Right lobe of liver (tissue), 6 donors: ENCODE results near the gene APPBP2. TPM values are rescaled to one million over a fixed set of nuclear protein-coding genes. Genes with fewer than 3 reads are reported as not detected.
"Not testable (repeated sequence)": the region's sequence is repeated elsewhere in the genome, so short reads cannot be mapped to it uniquely, and the experiment has no call there.

ENCODE experiments used
- ATAC-seq, 4 donors: fragments of 200-7000 bp; cut with Tn5 transposase; one replicate each; pipeline ENCODE4 v1.9.1; 2020; ENCODE audit warnings: mild to moderate bottlenecking in 4 of 4, moderate library complexity in 4 of 4
- DNase-seq, 3 donors: peaks; one replicate each; pipeline ENCODE4 v3.0.0-alpha.2; 2020
- H3K27ac ChIP-seq, 3 donors: fragments of 200-600 bp; one replicate each; pipeline ENCODE4 v1.8.0; 2022
- H3K27me3 ChIP-seq, 2 donors: fragments of 200-600 bp; one replicate each; pipeline ENCODE4 v1.8.0; 2022
- H3K36me3 ChIP-seq, 4 donors: fragments of 200-600 bp; sonication (generic) in 1 of 4; one replicate each; pipeline versions ENCODE4 v1.5.1 to v1.8.0; 2017 to 2022; ENCODE audit warnings: control low read depth in 1 of 4
- H3K4me1 ChIP-seq, 4 donors: fragments of 200-600 bp; sonication (generic) in 1 of 4; one replicate each; pipeline versions ENCODE4 v1.5.1 to v1.8.0; 2017 to 2022; ENCODE audit warnings: control low read depth in 1 of 4
- H3K4me3 ChIP-seq, 3 donors: fragments of 200-600 bp; one replicate each; pipeline ENCODE4 v1.8.0; 2022
- H3K9me3 ChIP-seq, 4 donors: fragments of 200-600 bp; sonication (generic) in 1 of 4; one replicate each; pipeline versions ENCODE4 v1.5.1 to v1.8.0; 2017 to 2022; ENCODE audit warnings: control low read depth in 1 of 4
- CTCF ChIP-seq, 4 donors: fragments of 200-600 bp in 3 of 4; fragments of 450-650 bp in 1 of 4; IDR thresholded peaks; one replicate each; pipeline versions ENCODE4 v1.5.1 to v1.8.0; 2016 to 2022; ENCODE audit warnings: antibody characterized with exemption in 4 of 4, mild to moderate bottlenecking in 2 of 4
- POLR2A ChIP-seq: fragments of 450-650 bp; IDR thresholded peaks from one replicate; pipeline ENCODE4 v1.6.1; 2017; ENCODE audit warnings: antibody characterized with exemption, mild to moderate bottlenecking
- WGBS: methylation state at CpG from one replicate; pipeline ENCODE4 v1.1.6; 2018; ENCODE audit warnings: low coverage, low lambda C conversion rate; ENCODE audit not compliant: insufficient coverage; ENCODE audit errors: missing lambda C conversion rate; 5-methylcytosine and 5-hydroxymethylcytosine counted together
- intact Hi-C, 2 donors: fragments of 100-400 bp; cut with DNase I; formaldehyde crosslinking; loops; one replicate each; pipeline versions ENCODE4 v1.11.2 to v1.14.1; 2022
- total RNA-seq, 6 experiments: library from RNA; depleted of rRNA in 2 of 6; stranded (reverse); fragments of >200 nt in 2 of 6; fragmentation: NEBNext Ultra II Directional in 3 of 6; extraction: Animal tissue kit (Norgen Biotek cat#: 25700) in 3 of 6; gene quantifications; one replicate each; pipeline versions ENCODE4 v1.1.0 to v1.2.4, GENCODE V29; 2016 to 2023
- donor health status: DM: no; HTN: yes; CAD: no.
- donor health status: DM: no; HTN: no; CAD: no.
- donor health status: DM: no; HTN: no; CAD: no.
- donor health status: DM: no; HTN: yes; CAD: no.
- donor health status: DM: no; HTN: yes; CAD: no.

The APPBP2 gene
- total RNA-seq, 6 experiments from 2014 or later = 8.7 to 19.3 (median 13.0) TPM

- H3K4me1 ChIP-seq = no peaks in the 10 kb centered on the region
- no peaks in the 10 kb centered on the region for H3K36me3 ChIP-seq
- no peaks in the 10 kb centered on the region for H3K9me3 ChIP-seq
- no peak overlapping the region for H3K27ac ChIP-seq
- WGBS = 74% methylated on average over 26 of the region's 28 CpGs
- ATAC-seq (peak; percentile 93 to 98 (median 96)), DNase-seq (peak in 1 of 3 donors; percentile 63)
- no peak overlapping the region for H3K4me3 ChIP-seq
- intact Hi-C loops = loop anchor here (10.0 kb wide), 1 partner anchor 291 kb away; the partner anchor contains the start of gene CA4 (in 2 of the 2)
- TF ChIP-seq POLR2A (no peak), CTCF (IDR thresholded peaks at IDR 0.05) (peak; percentile 91 to 98 (median 92))
- H3K27me3 ChIP-seq = no peaks in the 10 kb centered on the region
Measured at GRCh38 chr17:60435244-60436167, 90.5 kb downstream of the APPBP2 start.

- not testable (repeated sequence) for H3K4me3 ChIP-seq, H3K4me1 ChIP-seq, ATAC-seq, H3K36me3 ChIP-seq, DNase-seq, H3K9me3 ChIP-seq, H3K27me3 ChIP-seq, H3K27ac ChIP-seq
- intact Hi-C loops = loop anchor here (10.0 kb wide), 1 partner anchor 289 kb away; the partner anchor contains the start of gene CA4 (in 2 of the 2)
- 92% methylated on average over 4 of the region's 4 CpGs for WGBS
Measured at GRCh38 chr17:60433021-60433997, 92.7 kb downstream of the APPBP2 start.

GRCh38 chr17:60430561-60430960 is 95.5 kb downstream of the APPBP2 start:
- ATAC-seq, H3K27ac ChIP-seq, H3K4me1 ChIP-seq, H3K4me3 ChIP-seq, H3K27me3 ChIP-seq, H3K9me3 ChIP-seq, H3K36me3 ChIP-seq, DNase-seq: not testable (repeated sequence)
- intact Hi-C loops = loop anchor here (10.0 kb wide), 1 partner anchor 286 kb away; the partner anchor contains the start of gene CA4 (in 2 of the 2)
- 68% methylated on average over 4 of the region's 7 CpGs for WGBS

GRCh38 chr17:60428491-60428890 is 97.6 kb downstream of the APPBP2 start:
- intact Hi-C loops, H3K4me1 ChIP-seq, H3K9me3 ChIP-seq, H3K36me3 ChIP-seq, H3K4me3 ChIP-seq, H3K27me3 ChIP-seq, H3K27ac ChIP-seq, ATAC-seq, DNase-seq: not testable (repeated sequence)
- 74% methylated on average over 6 of the region's 6 CpGs for WGBS

- Histone ChIP-seq H3K27me3 (no peaks in the 10 kb centered on the region), H3K4me1 (no peaks in the 10 kb centered on the region), H3K27ac (no peak overlapping the region), H3K9me3 (no peaks in the 10 kb centered on the region), H3K4me3 (no peak overlapping the region), H3K36me3 (no peaks in the 10 kb centered on the region)
- ATAC-seq (no peak), DNase-seq (no peak)
- TF ChIP-seq POLR2A = no peak
- no peak for TF ChIP-seq CTCF (IDR thresholded peaks at IDR 0.05)
- 100% methylated on average over 1 of the region's 10 CpGs for WGBS
- intact Hi-C loops = no loop called here
Measured at GRCh38 chr17:60426596-60426995, 99.4 kb downstream of the APPBP2 start.
